DOHH2 (cell line): ENCODE results near the gene PCSK9.

Source experiments
- EZH2phosphoT487 ChIP-seq: fragments of 200-600 bp; sonication (generic); IDR thresholded peaks from 2 replicates; pipeline ENCODE4 v1.6.1; 2017; ENCODE audit warnings: borderline replicate concordance, mild to moderate bottlenecking, antibody characterized with exemption, low read length, moderate library complexity, mixed read lengths
- TF ChIP-seq, protein P1 (sequence below): fragments of 200-600 bp; sonication (generic); IDR thresholded peaks from one replicate; pipeline ENCODE4 v1.5.1; 2014; ENCODE audit warnings: antibody characterized with exemption, mild to moderate bottlenecking, low read depth, low read length; ENCODE audit not compliant: poor library complexity, severe bottlenecking

DNA sequence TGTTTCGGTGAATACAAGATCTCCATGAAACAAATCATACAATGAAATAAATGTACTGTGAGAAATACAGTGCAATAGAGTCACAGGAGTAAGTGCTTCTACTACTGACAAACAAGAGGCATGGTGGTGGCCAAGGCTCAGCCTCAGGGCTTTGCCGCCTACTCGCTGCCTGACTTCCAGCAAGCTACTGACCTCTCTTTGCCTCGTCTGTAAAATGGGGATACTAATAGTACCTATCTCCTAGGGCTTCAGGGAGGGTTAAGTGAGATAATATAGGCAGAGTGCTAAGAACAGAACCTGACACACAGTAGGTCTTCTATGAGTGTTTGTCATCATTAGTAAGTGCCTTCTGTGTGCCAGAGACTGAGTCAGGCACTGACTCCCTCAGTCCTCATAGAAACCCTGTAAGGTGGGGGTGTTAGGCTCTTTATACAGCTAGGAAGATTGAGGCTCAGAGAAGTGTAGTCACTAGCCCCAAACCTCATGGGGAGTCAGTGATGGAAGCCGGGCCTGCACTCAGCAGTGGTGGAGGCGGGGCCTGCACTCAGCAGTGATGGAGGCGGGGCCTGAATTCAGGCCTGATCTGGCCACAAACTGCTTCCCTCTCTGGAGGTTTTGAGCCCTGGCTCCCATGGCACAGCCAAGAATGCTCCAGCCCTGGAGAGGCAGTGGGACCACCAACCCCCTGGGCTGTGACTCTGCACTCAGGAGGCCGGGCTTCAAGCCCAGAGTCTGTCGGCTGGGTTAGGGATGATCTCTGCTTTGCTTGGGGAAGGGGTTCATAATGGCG, 33.8 kb upstream of the PCSK9 start:
- TF ChIP-seq, protein P1, sequence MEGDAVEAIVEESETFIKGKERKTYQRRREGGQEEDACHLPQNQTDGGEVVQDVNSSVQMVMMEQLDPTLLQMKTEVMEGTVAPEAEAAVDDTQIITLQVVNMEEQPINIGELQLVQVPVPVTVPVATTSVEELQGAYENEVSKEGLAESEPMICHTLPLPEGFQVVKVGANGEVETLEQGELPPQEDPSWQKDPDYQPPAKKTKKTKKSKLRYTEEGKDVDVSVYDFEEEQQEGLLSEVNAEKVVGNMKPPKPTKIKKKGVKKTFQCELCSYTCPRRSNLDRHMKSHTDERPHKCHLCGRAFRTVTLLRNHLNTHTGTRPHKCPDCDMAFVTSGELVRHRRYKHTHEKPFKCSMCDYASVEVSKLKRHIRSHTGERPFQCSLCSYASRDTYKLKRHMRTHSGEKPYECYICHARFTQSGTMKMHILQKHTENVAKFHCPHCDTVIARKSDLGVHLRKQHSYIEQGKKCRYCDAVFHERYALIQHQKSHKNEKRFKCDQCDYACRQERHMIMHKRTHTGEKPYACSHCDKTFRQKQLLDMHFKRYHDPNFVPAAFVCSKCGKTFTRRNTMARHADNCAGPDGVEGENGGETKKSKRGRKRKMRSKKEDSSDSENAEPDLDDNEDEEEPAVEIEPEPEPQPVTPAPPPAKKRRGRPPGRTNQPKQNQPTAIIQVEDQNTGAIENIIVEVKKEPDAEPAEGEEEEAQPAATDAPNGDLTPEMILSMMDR = no peak
- no peak for TF ChIP-seq EZH2phosphoT487
